Thyroid gland (tissue), 4 donors: Measurements from ENCODE around the gene HEMK1.

ENCODE experiments used
- POLR2A ChIP-seq, 2 donors: fragments of 450-650 bp; IDR thresholded peaks; one replicate each; pipeline ENCODE4 v1.6.1; 2017; ENCODE audit warnings: antibody characterized with exemption in 2 of 2, mild to moderate bottlenecking in 2 of 2, moderate library complexity in 1 of 2
- TF ChIP-seq, protein P1 (sequence below), 6 experiments: fragments of 200-600 bp in 3 of 6; fragments of 450-650 bp in 3 of 6; sonication (generic) in 3 of 6; IDR thresholded peaks; one replicate each; pipeline ENCODE4 v1.5.1; 2016 to 2019; ENCODE audit warnings: antibody characterized with exemption in 6 of 6, mild to moderate bottlenecking in 2 of 6, inconsistent platforms in 1 of 6, moderate library complexity in 1 of 6

DNA sequence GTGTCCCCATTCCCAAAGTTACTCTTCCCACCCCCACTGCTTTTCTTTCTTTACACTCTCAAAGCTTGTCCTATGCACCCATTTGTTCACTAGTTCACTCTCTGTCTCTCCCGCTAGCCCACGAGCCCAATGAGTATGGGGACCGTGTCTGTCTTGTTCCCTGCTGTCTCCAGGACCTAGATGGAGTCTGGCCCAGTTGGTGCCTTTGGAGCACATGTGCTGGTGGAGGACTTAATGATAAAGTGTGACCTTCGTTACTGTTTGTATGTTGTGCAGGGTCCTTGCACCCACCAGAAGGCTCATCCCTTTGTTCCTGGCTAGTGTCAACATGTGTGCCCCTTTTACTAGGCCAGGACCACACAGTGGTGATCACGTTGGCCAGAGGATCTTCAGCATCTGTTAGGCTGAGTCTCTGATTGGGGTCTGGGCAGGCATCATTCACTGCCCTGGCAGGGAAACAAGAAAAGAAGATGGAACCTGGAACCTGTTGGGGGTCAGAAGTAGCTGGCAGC lies 34.8 kb downstream of the HEMK1 start:
- TF ChIP-seq, protein P1, sequence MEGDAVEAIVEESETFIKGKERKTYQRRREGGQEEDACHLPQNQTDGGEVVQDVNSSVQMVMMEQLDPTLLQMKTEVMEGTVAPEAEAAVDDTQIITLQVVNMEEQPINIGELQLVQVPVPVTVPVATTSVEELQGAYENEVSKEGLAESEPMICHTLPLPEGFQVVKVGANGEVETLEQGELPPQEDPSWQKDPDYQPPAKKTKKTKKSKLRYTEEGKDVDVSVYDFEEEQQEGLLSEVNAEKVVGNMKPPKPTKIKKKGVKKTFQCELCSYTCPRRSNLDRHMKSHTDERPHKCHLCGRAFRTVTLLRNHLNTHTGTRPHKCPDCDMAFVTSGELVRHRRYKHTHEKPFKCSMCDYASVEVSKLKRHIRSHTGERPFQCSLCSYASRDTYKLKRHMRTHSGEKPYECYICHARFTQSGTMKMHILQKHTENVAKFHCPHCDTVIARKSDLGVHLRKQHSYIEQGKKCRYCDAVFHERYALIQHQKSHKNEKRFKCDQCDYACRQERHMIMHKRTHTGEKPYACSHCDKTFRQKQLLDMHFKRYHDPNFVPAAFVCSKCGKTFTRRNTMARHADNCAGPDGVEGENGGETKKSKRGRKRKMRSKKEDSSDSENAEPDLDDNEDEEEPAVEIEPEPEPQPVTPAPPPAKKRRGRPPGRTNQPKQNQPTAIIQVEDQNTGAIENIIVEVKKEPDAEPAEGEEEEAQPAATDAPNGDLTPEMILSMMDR (IDR thresholded peaks at IDR 0.05): no peak
- TF ChIP-seq POLR2A (IDR thresholded peaks at IDR 0.05): no peak
